GM23248 (cell line): Measurements from ENCODE around the gene SCAF11. TPM values are rescaled to one million over a fixed set of nuclear protein-coding genes. Genes with fewer than 3 reads are reported as not detected.

Source experiments
- DNase-seq: peaks from one replicate; pipeline ENCODE4 v3.0.0-alpha.2; 2015
- H2AFZ ChIP-seq: fragments of 200-600 bp; sonication (generic); 2 replicates; pipeline ENCODE4 v1.6.1; 2016; ENCODE audit warnings: antibody characterized with exemption
- H3F3A ChIP-seq: fragments of 200-600 bp; sonication (generic); 2 replicates; pipeline ENCODE4 v1.6.1; 2016; ENCODE audit warnings: mild to moderate bottlenecking, antibody characterized with exemption, mixed run types; ENCODE audit not compliant: insufficient read depth
- H3K27ac ChIP-seq: fragments of 200-600 bp; sonication (generic); 2 replicates; pipeline ENCODE4 v1.5.1; 2016; ENCODE audit warnings: mild to moderate bottlenecking
- H3K27me3 ChIP-seq: fragments of 200-600 bp; sonication (generic); replicated peaks from 2 replicates; pipeline ENCODE4 v1.6.1; 2016; ENCODE audit warnings: mild to moderate bottlenecking; ENCODE audit not compliant: insufficient read depth
- H3K36me3 ChIP-seq: fragments of 200-600 bp; sonication (generic); 2 replicates; pipeline ENCODE4 v1.6.1; 2016; ENCODE audit warnings: low read depth, mild to moderate bottlenecking
- H3K4me1 ChIP-seq: fragments of 200-600 bp; sonication (generic); 2 replicates; pipeline ENCODE4 v1.6.1; 2016; ENCODE audit warnings: mild to moderate bottlenecking; ENCODE audit not compliant: insufficient read depth
- H3K4me2 ChIP-seq: fragments of 200-600 bp; sonication (generic); one replicate; pipeline ENCODE4 v1.6.1; 2016; ENCODE audit warnings: mild to moderate bottlenecking; ENCODE audit not compliant: unreplicated experiment
- H3K4me3 ChIP-seq: fragments of 200-600 bp; sonication (generic); 2 replicates; pipeline ENCODE4 v1.5.1; 2016; ENCODE audit warnings: mild to moderate bottlenecking
- H3K79me2 ChIP-seq: fragments of 200-600 bp; sonication (generic); 2 replicates; pipeline ENCODE4 v1.6.1; 2016; ENCODE audit warnings: mild to moderate bottlenecking; ENCODE audit not compliant: insufficient read depth
- H3K9ac ChIP-seq: fragments of 200-600 bp; sonication (generic); 2 replicates; pipeline ENCODE4 v1.6.1; 2016; ENCODE audit warnings: mild to moderate bottlenecking
- H3K9me2 ChIP-seq: fragments of 200-600 bp; sonication (generic); 2 replicates; pipeline ENCODE4 v1.6.1; 2016; ENCODE audit warnings: mixed run types, mild to moderate bottlenecking, moderate library complexity; ENCODE audit not compliant: insufficient read depth
- H3K9me3 ChIP-seq: fragments of 200-600 bp; sonication (generic); one replicate; pipeline ENCODE4 v1.6.1; 2017; ENCODE audit warnings: low read depth
- H4K20me1 ChIP-seq: fragments of 200-600 bp; sonication (generic); 2 replicates; pipeline ENCODE4 v1.6.0; 2016; ENCODE audit not compliant: insufficient read depth
- EZH2 ChIP-seq: fragments of 200-600 bp; sonication (generic); IDR thresholded peaks from 2 replicates; pipeline ENCODE4 v1.6.1; 2018; ENCODE audit warnings: antibody characterized with exemption, mild to moderate bottlenecking; ENCODE audit not compliant: insufficient read depth, poor library complexity, severe bottlenecking
- EZH2phosphoT487 ChIP-seq: fragments of 200-600 bp; sonication (generic); IDR thresholded peaks from 2 replicates; pipeline ENCODE4 v1.6.1; 2018; ENCODE audit warnings: antibody characterized with exemption, moderate library complexity, mild to moderate bottlenecking, low read depth; ENCODE audit not compliant: insufficient read depth
- WGBS, 2 experiments: methylation state at CpG; one replicate each; pipeline ENCODE4 v1.1.6; 2015 to 2017; ENCODE audit warnings: low lambda C conversion rate in 2 of 2, low coverage in 1 of 2; ENCODE audit errors: missing lambda C conversion rate in 2 of 2; 5-methylcytosine and 5-hydroxymethylcytosine counted together
- in situ Hi-C: fragments of 300-500 bp; cut with MboI; formaldehyde crosslinking; loops from 2 replicates; pipeline ENCODE4 v1.15.0; 2020
- polyA plus RNA-seq: library from polyadenylated mRNA; unstranded; fragments of >200 nt; fragmentation: Nextera tagmentation; extraction: Ambion mirVana; gene quantifications from 2 replicates; pipeline ENCODE4 v1.2.1, GENCODE V29; 2016
- total RNA-seq: library from RNA; depleted of rRNA; stranded (reverse); fragments of >200 nt; shearing (Covaris generic); gene quantifications from 2 replicates; pipeline ENCODE4 v1.2.3, GENCODE V29; 2014

Gene SCAF11
- total and polyA plus RNA-seq, 2 experiments from 2014 or later = 70.5 to 88.1 TPM

DNA sequence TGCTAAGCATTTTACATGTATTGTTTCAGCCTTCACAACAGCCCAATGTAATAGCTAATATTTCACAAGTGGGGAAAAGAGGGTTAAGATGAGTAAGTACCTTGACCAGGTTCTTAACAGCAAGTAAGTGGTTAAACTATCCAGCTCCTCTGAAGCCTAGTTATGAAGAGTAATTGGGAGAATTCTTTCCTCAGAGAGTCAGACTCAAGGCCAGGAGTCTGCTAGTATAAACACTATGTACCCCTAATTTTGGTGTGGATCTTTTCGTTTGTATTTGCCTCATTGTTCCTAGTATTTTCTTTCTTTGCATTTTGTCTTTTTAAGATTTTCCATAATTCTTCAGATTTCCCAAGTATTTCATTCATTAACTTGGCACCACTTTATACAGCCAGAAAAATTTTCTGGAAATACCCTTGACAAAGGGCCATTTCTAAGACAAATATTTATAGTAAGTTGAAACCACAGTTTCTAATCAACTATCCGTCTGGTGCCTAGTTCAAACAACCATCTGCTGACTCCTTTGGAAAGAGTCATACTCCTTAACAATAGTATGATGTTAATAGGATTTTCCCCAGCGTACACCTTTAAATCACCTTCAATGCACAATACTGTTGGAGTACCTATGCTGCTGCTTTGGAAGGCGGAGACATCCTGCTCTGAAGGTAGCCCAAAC is 81.2 kb downstream of the SCAF11 start:
- no peaks in the 10 kb centered on the region for H3K27me3 ChIP-seq
- H3K79me2 ChIP-seq = no peaks in the 10 kb centered on the region
- DNase-seq = no peak
- H3K9me2 ChIP-seq = no peaks in the 10 kb centered on the region
- H3F3A ChIP-seq = peaks cover 25% of the 10 kb centered on the region
- TF ChIP-seq EZH2phosphoT487 = no peak
- TF ChIP-seq EZH2 = no peak
- 56 to 59% methylated on average over 4 of the region's 4 CpGs for WGBS, 2 experiments
- H3K36me3 ChIP-seq = peaks cover 5% of the 10 kb centered on the region; the same call in 1 of the 2 replicates
- no peak overlapping the region for H3K4me3 ChIP-seq
- in situ Hi-C loops = no loop called here
- H3K4me1 ChIP-seq = peaks cover 5% of the 10 kb centered on the region
- H3K4me2 ChIP-seq = no peak overlapping the region
- H3K9ac ChIP-seq = no peak overlapping the region
- no peak overlapping the region for H2AFZ ChIP-seq
- H4K20me1 ChIP-seq = no peaks in the 10 kb centered on the region
- no peak overlapping the region for H3K27ac ChIP-seq
- H3K9me3 ChIP-seq = no peaks in the 10 kb centered on the region

DNA sequence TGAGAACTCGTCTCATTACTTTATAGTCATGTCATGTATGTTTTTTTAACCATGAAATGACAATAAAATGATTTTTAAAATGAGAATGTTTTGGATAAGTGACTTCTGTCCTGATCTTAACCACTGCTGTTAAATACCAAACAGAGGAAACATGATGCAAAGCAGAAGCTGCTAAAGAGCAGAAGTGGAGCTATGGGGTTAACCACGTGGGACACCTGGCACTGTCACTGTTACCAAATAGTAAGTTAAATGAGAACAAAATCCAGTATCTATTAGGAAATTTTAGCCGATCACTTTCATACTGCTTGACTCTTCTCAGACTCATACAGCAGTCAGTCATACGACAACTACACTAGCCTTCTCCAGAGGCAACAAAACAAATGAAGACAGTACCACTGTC is 82.4 kb downstream of the SCAF11 start:
- Histone ChIP-seq H3F3A (peaks cover 17% of the 10 kb centered on the region; the same call in 1 of the 2 replicates), H3K4me1 (no peaks in the 10 kb centered on the region), H3K4me2 (no peak overlapping the region), H3K79me2 (no peaks in the 10 kb centered on the region), H4K20me1 (no peaks in the 10 kb centered on the region), H3K9me3 (no peaks in the 10 kb centered on the region), H3K9me2 (no peaks in the 10 kb centered on the region), H3K36me3 (peaks cover 5% of the 10 kb centered on the region; the same call in 1 of the 2 replicates), H3K4me3 (no peak overlapping the region), H2AFZ (no peak overlapping the region), H3K9ac (no peak overlapping the region), H3K27ac (no peak overlapping the region), H3K27me3 (no peaks in the 10 kb centered on the region)
- TF ChIP-seq EZH2 = no peak
- no peak for TF ChIP-seq EZH2phosphoT487
- 87 to 89% methylated on average over 4 of the region's 4 CpGs for WGBS, 2 experiments
- in situ Hi-C loops = no loop called here
- DNase-seq = no peak

DNA sequence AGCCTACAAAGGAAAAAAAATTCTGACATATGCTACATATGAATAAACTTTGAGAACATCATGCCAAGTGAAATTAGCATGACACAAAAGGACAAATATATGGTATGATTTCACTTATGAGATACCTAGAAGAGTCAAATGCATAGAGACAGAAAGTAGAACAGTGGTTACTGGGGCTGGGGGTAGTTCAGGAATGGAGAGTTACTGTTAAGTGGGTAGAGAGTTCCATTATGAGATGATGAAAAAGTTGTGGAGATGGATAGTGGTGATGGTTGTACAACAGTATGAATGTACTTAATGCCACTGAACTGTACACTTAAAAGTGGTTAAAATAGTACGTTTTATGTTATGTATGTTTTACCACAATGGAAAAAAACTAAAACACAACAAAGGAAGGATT is 92.3 kb downstream of the SCAF11 start:
- no peaks in the 10 kb centered on the region for H3K79me2 ChIP-seq
- WGBS, 2 experiments = 94 to 100% methylated on average over 1 of the region's 1 CpG

DNA sequence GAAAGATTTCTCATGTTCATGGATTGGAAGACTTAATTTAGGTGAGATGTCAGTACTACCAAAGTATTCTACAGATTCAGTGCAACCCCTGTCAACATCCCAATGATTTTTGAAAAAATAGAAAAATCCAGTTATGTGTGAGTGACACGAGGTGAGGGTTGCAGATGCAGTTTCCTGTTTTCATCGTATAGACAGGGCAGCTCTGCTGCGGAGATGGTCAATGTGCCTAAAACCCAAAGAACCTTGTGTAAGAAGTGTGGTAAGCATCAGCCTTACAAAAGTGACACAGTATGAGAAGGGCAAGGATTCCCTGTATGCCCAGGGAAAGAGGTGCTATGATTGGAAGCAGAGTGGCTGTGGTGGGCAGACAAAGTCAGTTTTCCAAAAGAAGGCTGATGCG is 94.4 kb downstream of the SCAF11 start:
- Histone ChIP-seq H3K79me2 (no peaks in the 10 kb centered on the region), H2AFZ (no peak overlapping the region), H3K27me3 (no peaks in the 10 kb centered on the region), H3K4me2 (no peak overlapping the region), H3K9me3 (no peaks in the 10 kb centered on the region), H3K4me3 (no peak overlapping the region), H3F3A (no peaks in the 10 kb centered on the region), H3K9ac (no peak overlapping the region), H3K36me3 (peaks cover 28% of the 10 kb centered on the region), H3K27ac (no peak overlapping the region), H4K20me1 (no peaks in the 10 kb centered on the region), H3K4me1 (no peaks in the 10 kb centered on the region), H3K9me2 (no peaks in the 10 kb centered on the region)
- no peak for TF ChIP-seq EZH2phosphoT487
- no peak for TF ChIP-seq EZH2
- no peak for DNase-seq
- WGBS, 2 experiments = 99 to 100% methylated on average over 4 of the region's 4 CpGs
- in situ Hi-C loops = no loop called here

More for the DNA sequence above, 92.3 kb downstream of the SCAF11 start:
- in situ Hi-C loops = no loop called here
- Histone ChIP-seq H3K36me3 (peaks cover 17% of the 10 kb centered on the region), H2AFZ (no peak overlapping the region), H3K4me1 (no peaks in the 10 kb centered on the region), H3K27ac (no peak overlapping the region), H3K4me2 (no peak overlapping the region), H3F3A (no peaks in the 10 kb centered on the region), H3K9me3 (no peaks in the 10 kb centered on the region), H3K27me3 (no peaks in the 10 kb centered on the region), H3K9me2 (no peaks in the 10 kb centered on the region), H3K9ac (no peak overlapping the region), H3K4me3 (no peak overlapping the region), H4K20me1 (no peaks in the 10 kb centered on the region)
- TF ChIP-seq EZH2phosphoT487 (no peak), EZH2 (no peak)
- DNase-seq = no peak

DNA sequence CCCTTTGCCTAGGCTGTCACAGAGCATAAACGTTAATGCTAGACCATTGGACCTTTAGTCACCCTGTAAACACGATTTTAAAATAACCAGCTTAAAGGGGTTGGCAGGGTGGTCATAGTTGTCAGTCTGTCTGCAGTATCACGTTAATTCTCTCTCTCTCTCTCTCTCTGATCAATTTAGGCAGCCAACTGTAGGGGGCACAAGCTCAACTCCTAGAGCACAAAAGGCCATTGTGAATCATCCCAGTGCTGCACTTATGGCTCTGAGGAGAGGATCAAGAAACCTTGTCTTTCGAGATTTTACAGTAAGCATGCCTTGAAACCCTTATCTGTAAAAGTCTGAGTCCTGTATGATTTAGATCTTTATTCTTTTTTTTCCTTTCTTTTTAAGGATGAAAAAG is 97.1 kb downstream of the SCAF11 start:
- no peak overlapping the region for H2AFZ ChIP-seq
- H3K4me1 ChIP-seq = no peaks in the 10 kb centered on the region
- no peak overlapping the region for H3K4me3 ChIP-seq
- no peaks in the 10 kb centered on the region for H4K20me1 ChIP-seq
- no peak overlapping the region for H3K9ac ChIP-seq
- no peaks in the 10 kb centered on the region for H3F3A ChIP-seq
- no peak overlapping the region for H3K27ac ChIP-seq
- DNase-seq = peak; percentile 38
- peaks cover 23% of the 10 kb centered on the region for H3K36me3 ChIP-seq
- 76 to 79% methylated on average over 4 of the region's 4 CpGs for WGBS, 2 experiments
- H3K9me2 ChIP-seq = no peaks in the 10 kb centered on the region
- no peak for TF ChIP-seq EZH2
- TF ChIP-seq EZH2phosphoT487 = no peak
- no peak overlapping the region for H3K4me2 ChIP-seq
- no peaks in the 10 kb centered on the region for H3K9me3 ChIP-seq
- no peaks in the 10 kb centered on the region for H3K27me3 ChIP-seq
- in situ Hi-C loops = no loop called here
- no peaks in the 10 kb centered on the region for H3K79me2 ChIP-seq
